Measurements from ENCODE around the gene EHD2.

- TF ChIP-seq POLR2A (IDR thresholded peaks at IDR 0.05) (no peak), CTCF (IDR thresholded peaks at IDR 0.05) (peak; percentile 60 to 89 (median 73))
These were observed 77.2 kb downstream of the EHD2 start for GRCh38 chr19:47790398-47790814.
